Endothelial cell of umbilical vein (primary cell): ENCODE measurements around the gene ZNF234. TPM values are rescaled to one million over a fixed set of nuclear protein-coding genes. Genes with fewer than 3 reads are reported as not detected.
"Not testable (repeated sequence)": the region's sequence is repeated elsewhere in the genome, so short reads cannot be mapped to it uniquely, and the experiment has no call there.

ENCODE experiments used
- BruUV-seq: library from RNA; stranded (reverse); fragments of 400-500 nt; replicated peaks from 2 replicates; lab custom pipeline; 2021; lab: Mats Ljungman, UMichigan
- CTCF ChIA-PET: fragments of 300-600, 350-600 bp; sonication (Branson Sonifier 250); formaldehyde crosslinking; loops from one replicate; lab custom pipeline; 2021; ENCODE audit warnings: antibody characterized with exemption, inconsistent platforms; lab: Charles Lee
- POLR2A ChIA-PET: fragments of 300-600, 350-600 bp; sonication (Branson Sonifier 250); formaldehyde crosslinking; loops from one replicate; lab custom pipeline; 2021; ENCODE audit warnings: antibody characterized with exemption, inconsistent platforms; lab: Charles Lee
- DNase-seq: peaks from one replicate; pipeline ENCODE4 v3.0.0-alpha.2; 2011; ENCODE audit warnings: low read depth, low spot score
- FAIRE-seq: peaks from 2 replicates; lab custom pipeline; 2011; peaks lifted over from hg19 to GRCh38; lab: Jason Lieb, UNC
- H2AFZ ChIP-seq: 2 replicates; pipeline ENCODE4 v1.6.0; 2012; ENCODE audit warnings: low read depth, low read length, control low read depth, inconsistent platforms
- H3K27ac ChIP-seq: 2 replicates; pipeline ENCODE4 v1.5.1; 2011; ENCODE audit warnings: low read depth, mild to moderate bottlenecking, control low read depth, low read length, moderate library complexity; ENCODE audit not compliant: insufficient read depth
- H3K27me3 ChIP-seq, 2 experiments: 2 replicates each; pipeline versions ENCODE4 v1.6.0 to v1.6.1; 2011; ENCODE audit warnings: low read length in 2 of 2, mixed read lengths in 1 of 2; ENCODE audit not compliant: control insufficient read depth in 2 of 2, insufficient read depth in 2 of 2
- H3K36me3 ChIP-seq, 2 experiments: 2 replicates in 1 of 2; 3 replicates in 1 of 2; pipeline ENCODE4 v1.5.1; 2011; ENCODE audit warnings: low read length in 2 of 2, mild to moderate bottlenecking in 1 of 2, moderate library complexity in 1 of 2; ENCODE audit not compliant: control insufficient read depth in 2 of 2, insufficient read depth in 2 of 2; ENCODE audit errors: extremely low read depth in 1 of 2
- H3K4me1 ChIP-seq: 3 replicates; pipeline ENCODE4 v1.5.1; 2011; ENCODE audit warnings: mild to moderate bottlenecking, low read length; ENCODE audit not compliant: control insufficient read depth, insufficient read depth; ENCODE audit errors: extremely low read depth
- H3K4me2 ChIP-seq: 2 replicates; pipeline ENCODE4 v1.6.1; 2011; ENCODE audit warnings: low read length, control low read depth, mixed read lengths; ENCODE audit not compliant: insufficient read depth
- H3K4me3 ChIP-seq, 3 experiments: fragments of 200-600 bp in 1 of 3; sonication (generic), shearing (Covaris generic) in 1 of 3; replicated peaks in 1 of 3; 2 replicates each; pipeline ENCODE4 v1.5.1; 2011 to 2016; ENCODE audit warnings: control low read depth in 3 of 3, low read length in 3 of 3, mild to moderate bottlenecking in 2 of 3, inconsistent platforms in 1 of 3, low read depth in 1 of 3, moderate library complexity in 1 of 3; ENCODE audit not compliant: insufficient read depth in 1 of 3
- H3K79me2 ChIP-seq: 2 replicates; pipeline ENCODE4 v1.6.0; 2012; ENCODE audit warnings: low read length, inconsistent platforms; ENCODE audit not compliant: control insufficient read depth, insufficient read depth
- H3K9ac ChIP-seq: replicated peaks from 2 replicates; pipeline ENCODE3; 2011; ENCODE audit warnings: low read length, control low read depth; ENCODE audit not compliant: insufficient read depth; ENCODE audit errors: extremely low read depth
- H3K9me1 ChIP-seq: replicated peaks from 3 replicates; pipeline ENCODE4 v1.6.0; 2011; ENCODE audit warnings: mild to moderate bottlenecking, low read length; ENCODE audit not compliant: control insufficient read depth, insufficient read depth; ENCODE audit errors: extremely low read depth
- H3K9me3 ChIP-seq: replicated peaks from 2 replicates; pipeline ENCODE4 v1.5.1; 2012; ENCODE audit warnings: low read length, inconsistent platforms; ENCODE audit not compliant: control insufficient read depth, insufficient read depth
- H4K20me1 ChIP-seq: replicated peaks from 2 replicates; pipeline ENCODE3; 2011; ENCODE audit warnings: mild to moderate bottlenecking, low read length; ENCODE audit not compliant: control insufficient read depth, insufficient read depth; ENCODE audit errors: extremely low read depth
- FOS ChIP-seq: IDR thresholded peaks from 2 replicates; pipeline ENCODE4 v1.6.1; 2011; ENCODE audit warnings: mild to moderate bottlenecking, low read length, moderate library complexity, borderline replicate concordance; ENCODE audit not compliant: insufficient read depth
- POLR2AphosphoS5 ChIP-seq: IDR thresholded peaks from 2 replicates; pipeline ENCODE4 v1.6.1; 2012; ENCODE audit warnings: low read depth, mild to moderate bottlenecking, control low read depth, low read length, moderate library complexity; ENCODE audit not compliant: insufficient read depth
- dilution Hi-C: fragments of 300-500 bp; cut with MboI; formaldehyde crosslinking; loops from one replicate; pipeline ENCODE4 v1.15.0; 2019; ENCODE audit warnings: low sequenced_read_pairs; ENCODE audit not compliant: extremely low pct_ligation_motif_present
- intact Hi-C: fragments of 100-400 bp; cut with micrococcal nuclease; formaldehyde crosslinking; loops from one replicate; pipeline ENCODE4 v1.10.0; 2022
- polyA plus RNA-seq, 4 experiments: library from polyadenylated mRNA; depleted of rRNA in 3 of 4; stranded (reverse) in 3 of 4; unstranded in 1 of 4; fragments of >200 nt; gene quantifications; 2 replicates each; pipeline versions ENCODE4 v1.2.1 to v1.2.3, GENCODE V29; 2011 to 2012; ENCODE audit warnings: missing spikeins in 1 of 4
- total RNA-seq: library from RNA; stranded (reverse); gene quantifications from 2 replicates; pipeline ENCODE4 v1.2.3, GENCODE V29; 2021

Gene ZNF234
- total and polyA plus RNA-seq, 2 donors (not counting 3 experiments of a cell fraction or from before 2014, with no cell fraction given) = 2.5 to 11.9 TPM

GRCh38 chr19:44164673-44165512, 23.5 kb downstream of the ZNF234 start, which contains the start of gene ZNF226:
Gene ZNF226, plus strand, starts transcription at chr19:44165100. Its CDS starts 4,981 bp downstream, at chr19:44170081.
- TF ChIP-seq POLR2AphosphoS5 = peak; percentile 61
- TF ChIP-seq FOS = no peak
- H3K9me1 ChIP-seq = no peaks in the 10 kb centered on the region
- no peaks in the 10 kb centered on the region for H3K9me3 ChIP-seq
- H4K20me1 ChIP-seq = no peaks in the 10 kb centered on the region
- H2AFZ ChIP-seq = peak within 1 kb of the TSS; percentile 85
- peak within 1 kb of the TSS; percentile 56 to 87 (median 66) for H3K4me3 ChIP-seq
- dilution Hi-C loops = no loop called here
- H3K4me2 ChIP-seq = peak within 1 kb of the TSS; percentile 91
- intact Hi-C loops = loop anchor here (1.0 to 10.0 kb wide), 8 partner anchors 24 to 335 kb away; partner anchors contain the start of genes ZNF180, ZNF224, ZNF225 and ZNF227
- H3K36me3 ChIP-seq = peaks cover 2 to 5% of the 10 kb centered on the region in 2 experiments
- H3K79me2 ChIP-seq = peaks cover 8% of the 10 kb centered on the region
- DNase-seq (peak; percentile 98), FAIRE-seq (peak; percentile 98)
- H3K4me1 ChIP-seq = peaks cover 3% of the 10 kb centered on the region
- no TSS peak for BruUV-seq
- POLR2A ChIA-PET = interaction anchor here (0.5 to 1.5 kb wide), 5 partner anchors 43 to 335 kb away, joined by 3 to 9 read pairs (median 3); partner anchors contain the start of genes ZNF180, ZNF227 and ZNF235
- H3K27me3 ChIP-seq = no peaks in the 10 kb centered on the region
- peak within 1 kb of the TSS; percentile 74 for H3K27ac ChIP-seq
- CTCF ChIA-PET = interaction anchor here (0.6 to 1.5 kb wide), 7 partner anchors 42 to 192 kb away, joined by 3 to 6 read pairs (median 4); partner anchors contain the start of genes ZNF224, ZNF227 and ZNF235
- peak within 1 kb of the TSS; percentile 87 for H3K9ac ChIP-seq

GRCh38 chr19:44170660-44171059, 29.3 kb downstream of the ZNF234 start:
- CTCF ChIA-PET, H3K27ac ChIP-seq, POLR2A ChIA-PET, DNase-seq, H3K9ac ChIP-seq, FAIRE-seq, BruUV-seq, H2AFZ ChIP-seq, H3K4me3 ChIP-seq, H3K4me1 ChIP-seq, dilution Hi-C loops, H3K27me3 ChIP-seq, H3K9me1 ChIP-seq, H4K20me1 ChIP-seq, H3K9me3 ChIP-seq, intact Hi-C loops, H3K4me2 ChIP-seq, H3K79me2 ChIP-seq: not testable (repeated sequence)
- H3K36me3 ChIP-seq = peaks cover 22 to 30% of the 10 kb centered on the region in 2 experiments
